ENCODE measurements around the gene COL4A2. TPM values are rescaled to one million over a fixed set of nuclear protein-coding genes. Genes with fewer than 3 reads are reported as not detected.

Gene COL4A2
- total RNA-seq, 4 donors from 2014 or later: 419 to 931 (median 555) TPM

GRCh38 chr13:110424569-110425443 lies 117.7 kb downstream of the COL4A2 start:
- no peak for DNase-seq (ENCODE audit: extremely low spot score)
- Histone ChIP-seq H3K27ac (replicated peaks in 1 of 4) (peak overlapping the region in 2 of 4 donors; percentile 15 to 98), H3K4me1 (peaks cover 7 to 74% (median 58%) of the 10 kb centered on the region in 4 donors), H3K36me3 (peaks cover 0 to 57% (median 45%) of the 10 kb centered on the region in 4 donors), H3K9me3 (no peaks in the 10 kb centered on the region), H3K27me3 (no peaks in the 10 kb centered on the region), H3K4me3 (no peak overlapping the region)
- no peak for TF ChIP-seq EP300 (IDR thresholded peaks at IDR 0.05)
- WGBS: 70% methylated on average over 26 of the region's 26 CpGs
- intact Hi-C loops (cut with DNase I): no loop called here

GRCh38 chr13:110425444-110425780 lies 118.3 kb downstream of the COL4A2 start:
- WGBS: 67% methylated on average over 8 of the region's 8 CpGs
- Histone ChIP-seq H3K27me3 (no peaks in the 10 kb centered on the region), H3K9me3 (no peaks in the 10 kb centered on the region), H3K27ac (replicated peaks in 1 of 4) (peak overlapping the region in 2 of 4 donors; percentile 15 to 98), H3K4me1 (peaks cover 3 to 72% (median 55%) of the 10 kb centered on the region in 4 donors), H3K4me3 (no peak overlapping the region), H3K36me3 (peaks cover 2 to 59% (median 48%) of the 10 kb centered on the region in 4 donors)
- intact Hi-C loops (cut with DNase I): no loop called here
- no peak for DNase-seq (ENCODE audit: extremely low spot score)
- TF ChIP-seq EP300 (IDR thresholded peaks at IDR 0.05): no peak
- TF ChIP-seq POLR2AphosphoS5 (IDR thresholded peaks at IDR 0.05): no peak
- TF ChIP-seq POLR2A (IDR thresholded peaks at IDR 0.05; ENCODE audit: low read depth): no peak
- no peak for TF ChIP-seq CTCF (IDR thresholded peaks at IDR 0.05)

GRCh38 chr13:110426735-110427134 lies 119.7 kb downstream of the COL4A2 start:
- intact Hi-C loops (cut with DNase I): no loop called here
- no peak for TF ChIP-seq EP300 (IDR thresholded peaks at IDR 0.05)
- TF ChIP-seq CTCF (IDR thresholded peaks at IDR 0.05): no peak
- TF ChIP-seq POLR2AphosphoS5 (IDR thresholded peaks at IDR 0.05): peak; percentile 9 to 21
- no peak for TF ChIP-seq POLR2A (IDR thresholded peaks at IDR 0.05; ENCODE audit: low read depth)
- H3K4me1 ChIP-seq: peaks cover 9 to 73% (median 49%) of the 10 kb centered on the region in 4 donors
- peak overlapping the region; percentile 8 to 98 (median 37) for H3K27ac ChIP-seq (replicated peaks in 1 of 4)
- no peaks in the 10 kb centered on the region for H3K27me3 ChIP-seq
- H3K9me3 ChIP-seq: no peaks in the 10 kb centered on the region
- H3K4me3 ChIP-seq: no peak overlapping the region
- H3K36me3 ChIP-seq: peaks cover 16 to 71% (median 56%) of the 10 kb centered on the region in 4 donors
- DNase-seq (ENCODE audit: extremely low spot score): no peak
- 57% methylated on average over 4 of the region's 4 CpGs for WGBS

DNA sequence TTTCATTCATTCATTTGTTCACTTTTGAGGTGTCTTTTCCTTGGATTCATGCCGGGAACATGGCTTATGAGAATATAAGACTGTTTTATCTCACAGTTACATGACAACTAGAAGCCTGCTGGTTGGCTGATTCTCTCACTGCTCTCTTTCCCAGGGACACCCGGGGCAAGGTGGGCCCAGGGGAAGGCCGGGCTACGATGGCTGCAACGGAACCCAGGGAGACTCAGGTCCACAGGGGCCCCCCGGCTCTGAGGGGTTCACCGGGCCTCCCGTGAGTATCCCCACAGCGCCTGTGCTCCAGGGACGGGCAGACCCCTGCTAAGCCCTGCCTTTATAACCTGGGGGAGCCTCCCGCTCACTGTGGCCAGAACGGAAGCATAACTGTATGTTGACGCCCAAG lies 121.2 kb downstream of the COL4A2 start:
- WGBS: 85% methylated on average over 5 of the region's 13 CpGs
- DNase-seq (ENCODE audit: extremely low spot score): no peak
- H3K4me3 ChIP-seq: no peak overlapping the region
- H3K9me3 ChIP-seq: no peaks in the 10 kb centered on the region
- intact Hi-C loops (cut with DNase I): no loop called here
- H3K27ac ChIP-seq (replicated peaks in 1 of 4): peak overlapping the region; percentile 14 to 98 (median 41)
- TF ChIP-seq POLR2AphosphoS5 (IDR thresholded peaks at IDR 0.05): peak in 1 of 2 donors; percentile 3
- TF ChIP-seq CTCF (IDR thresholded peaks at IDR 0.05): no peak
- H3K27me3 ChIP-seq: no peaks in the 10 kb centered on the region
- peaks cover 16 to 79% (median 65%) of the 10 kb centered on the region in 4 donors for H3K36me3 ChIP-seq
- peaks cover 22 to 77% (median 50%) of the 10 kb centered on the region in 4 donors for H3K4me1 ChIP-seq

DNA sequence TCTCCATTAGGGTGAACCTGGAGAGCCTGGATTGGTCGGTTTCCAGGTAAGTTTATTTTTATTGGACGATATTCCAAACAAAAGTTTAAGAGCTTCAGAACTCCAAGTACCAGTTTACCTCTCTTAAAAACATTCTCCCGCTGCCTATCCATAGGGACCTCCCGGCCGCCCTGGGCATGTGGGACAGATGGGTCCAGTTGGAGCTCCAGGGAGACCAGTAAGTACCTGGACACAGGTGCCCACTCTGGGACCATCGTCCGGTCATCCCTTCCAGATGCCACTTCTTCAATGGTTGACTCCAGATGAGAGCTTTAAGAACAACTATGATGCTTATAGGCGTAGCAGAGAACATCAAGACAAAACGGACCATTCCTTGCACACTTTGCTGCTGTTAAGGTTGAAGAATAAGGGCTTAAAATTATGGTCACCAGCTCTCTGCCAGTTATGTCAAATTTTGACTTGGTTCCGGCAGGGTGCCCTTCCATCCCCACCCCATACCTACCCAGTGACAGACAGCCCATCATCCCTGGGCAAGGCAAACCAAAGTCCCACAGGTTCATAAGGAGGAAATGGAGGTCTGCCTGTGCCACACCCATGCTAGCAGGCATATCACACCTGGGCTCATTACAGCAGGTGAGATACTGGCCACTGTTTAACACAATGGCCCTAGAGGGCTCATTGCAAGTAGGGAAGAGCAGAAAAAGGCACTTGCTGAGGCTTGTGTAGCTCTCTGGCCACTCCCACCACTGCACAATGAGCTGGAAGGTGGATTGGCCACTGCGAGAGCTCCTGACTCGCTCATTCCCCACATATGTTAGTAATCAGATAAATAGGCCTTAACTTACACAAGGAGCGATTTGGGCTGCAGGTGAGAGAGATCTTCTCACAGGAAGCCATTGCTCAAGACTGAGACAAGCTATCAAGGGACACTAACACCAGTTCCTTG lies 123.6 kb downstream of the COL4A2 start:
- no peak overlapping the region for H3K4me3 ChIP-seq
- H3K36me3 ChIP-seq: peaks cover 24 to 85% (median 73%) of the 10 kb centered on the region in 4 donors
- H3K27ac ChIP-seq (replicated peaks in 1 of 4): peak overlapping the region in 2 of 4 donors; percentile 28 to 73
- peaks cover 26 to 61% (median 43%) of the 10 kb centered on the region in 4 donors for H3K4me1 ChIP-seq
- no peaks in the 10 kb centered on the region for H3K27me3 ChIP-seq
- no peaks in the 10 kb centered on the region for H3K9me3 ChIP-seq
- 93% methylated on average over 13 of the region's 13 CpGs for WGBS
- TF ChIP-seq EP300 (IDR thresholded peaks at IDR 0.05): no peak
- TF ChIP-seq POLR2AphosphoS5 (IDR thresholded peaks at IDR 0.05): peak in 1 of 2 donors; percentile 34
- TF ChIP-seq CTCF (IDR thresholded peaks at IDR 0.05): no peak
- no peak for TF ChIP-seq POLR2A (IDR thresholded peaks at IDR 0.05; ENCODE audit: low read depth)
- intact Hi-C loops (cut with DNase I): no loop called here
- DNase-seq (ENCODE audit: extremely low spot score): no peak

Measured in esophagus muscularis mucosa (tissue), 4 donors.